SK-N-MC (cell line): ENCODE data around the gene PCED1B.

Experiments used
- EZH2 ChIP-seq: fragments of 200-600 bp; sonication (generic); IDR thresholded peaks from one replicate; pipeline ENCODE4 v1.6.1; 2017; ENCODE audit warnings: antibody characterized with exemption
- FOXP2 ChIP-seq: optimal IDR thresholded peaks from 2 replicates; pipeline ENCODE3; 2011; ENCODE audit warnings: mild to moderate bottlenecking, moderate library complexity; ENCODE audit not compliant: insufficient read depth; ENCODE audit errors: extremely low read length, control extremely low read depth
- POLR2AphosphoS5 ChIP-seq: IDR thresholded peaks from 2 replicates; pipeline ENCODE4 v1.6.1; 2012; ENCODE audit warnings: mild to moderate bottlenecking, low read depth, low read length, borderline replicate concordance

DNA sequence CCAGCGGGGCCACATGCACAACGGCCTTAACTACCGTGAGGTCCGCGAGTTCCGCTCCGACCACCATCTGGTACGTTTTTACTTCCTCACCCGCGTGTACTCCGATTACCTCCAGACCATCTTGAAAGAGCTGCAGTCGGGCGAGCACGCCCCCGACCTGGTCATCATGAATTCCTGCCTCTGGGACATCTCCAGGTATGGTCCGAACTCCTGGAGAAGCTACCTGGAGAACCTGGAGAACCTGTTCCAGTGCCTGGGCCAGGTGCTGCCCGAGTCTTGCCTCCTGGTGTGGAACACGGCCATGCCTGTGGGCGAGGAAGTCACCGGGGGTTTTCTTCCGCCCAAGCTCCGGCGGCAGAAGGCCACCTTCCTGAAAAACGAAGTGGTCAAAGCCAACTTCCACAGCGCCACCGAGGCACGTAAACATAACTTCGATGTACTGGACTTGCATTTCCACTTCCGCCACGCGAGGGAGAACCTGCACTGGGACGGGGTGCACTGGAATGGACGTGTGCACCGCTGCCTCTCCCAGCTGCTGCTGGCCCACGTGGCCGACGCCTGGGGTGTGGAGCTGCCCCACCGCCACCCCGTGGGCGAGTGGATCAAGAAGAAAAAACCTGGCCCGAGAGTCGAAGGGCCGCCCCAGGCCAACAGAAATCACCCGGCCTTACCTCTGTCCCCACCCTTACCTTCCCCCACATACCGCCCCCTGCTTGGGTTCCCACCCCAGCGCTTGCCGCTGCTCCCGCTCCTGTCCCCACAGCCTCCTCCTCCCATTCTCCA lies 156.0 kb downstream of the PCED1B start:
- no peak for TF ChIP-seq POLR2AphosphoS5
- TF ChIP-seq EZH2: no peak
- TF ChIP-seq FOXP2: no peak
